Left ventricle myocardium inferior (tissue), 1 donor: ENCODE data around the gene RAB24. TPM values are rescaled to one million over a fixed set of nuclear protein-coding genes. Genes with fewer than 3 reads are reported as not detected.

ENCODE experiments used
- DNase-seq: peaks from one replicate; pipeline ENCODE4 v3.0.0-alpha.2; 2020
- H3K27ac ChIP-seq: fragments of 200-600 bp; replicated peaks from 2 replicates; pipeline ENCODE4 v1.8.0; 2021
- H3K27me3 ChIP-seq: fragments of 200-600 bp; 2 replicates; pipeline ENCODE4 v1.8.0; 2021; ENCODE audit warnings: low read depth
- H3K36me3 ChIP-seq: fragments of 200-600 bp; 2 replicates; pipeline ENCODE4 v1.8.0; 2021
- H3K4me1 ChIP-seq: fragments of 200-600 bp; 2 replicates; pipeline ENCODE4 v1.8.0; 2021
- H3K4me3 ChIP-seq: fragments of 200-600 bp; 2 replicates; pipeline ENCODE4 v1.8.0; 2021; ENCODE audit warnings: mild to moderate bottlenecking, moderate library complexity
- H3K9me3 ChIP-seq: fragments of 200-600 bp; replicated peaks from 2 replicates; pipeline ENCODE4 v1.8.0; 2021
- intact Hi-C: fragments of 100-400 bp; cut with micrococcal nuclease; formaldehyde crosslinking; loops from one replicate; pipeline ENCODE4 v1.11.0; 2022
- long read RNA-seq: library from polyadenylated mRNA; unstranded; transcript quantifications from one replicate; pipeline ENCODE4 v2.0.0, GENCODE V29; 2021
- total RNA-seq: library from RNA; stranded (reverse); fragmentation: NEBNext Ultra II Directional; extraction: Animal tissue kit (Norgen Biotek cat#: 25700); gene quantifications from one replicate; pipeline ENCODE4 v1.2.1, GENCODE V29; 2021
- TF ChIP-seq, protein P1 (sequence below): fragments of 200-600 bp; IDR thresholded peaks from 2 replicates; pipeline ENCODE4 v1.8.0; 2021; ENCODE audit warnings: antibody characterized with exemption, mild to moderate bottlenecking, borderline replicate concordance
- donor health status: DM: no; HTN: yes; CAD: no; lungs with severe emphysema.

RAB24 gene
- 25.3 TPM for total RNA-seq
- long read RNA-seq, transcript RAB24-206 (7 exons, 1,820 nt) = minor isoform, 6 of 29 reads
- long read RNA-seq, transcript RAB24-201 (8 exons, 1,311 nt) = major isoform, 17 of 29 reads
- long read RNA-seq, partial matches to known transcripts = 0 of 29 reads
- long read RNA-seq, other reads (novel, unspliced or antisense) = 3 of 29 reads

DNA sequence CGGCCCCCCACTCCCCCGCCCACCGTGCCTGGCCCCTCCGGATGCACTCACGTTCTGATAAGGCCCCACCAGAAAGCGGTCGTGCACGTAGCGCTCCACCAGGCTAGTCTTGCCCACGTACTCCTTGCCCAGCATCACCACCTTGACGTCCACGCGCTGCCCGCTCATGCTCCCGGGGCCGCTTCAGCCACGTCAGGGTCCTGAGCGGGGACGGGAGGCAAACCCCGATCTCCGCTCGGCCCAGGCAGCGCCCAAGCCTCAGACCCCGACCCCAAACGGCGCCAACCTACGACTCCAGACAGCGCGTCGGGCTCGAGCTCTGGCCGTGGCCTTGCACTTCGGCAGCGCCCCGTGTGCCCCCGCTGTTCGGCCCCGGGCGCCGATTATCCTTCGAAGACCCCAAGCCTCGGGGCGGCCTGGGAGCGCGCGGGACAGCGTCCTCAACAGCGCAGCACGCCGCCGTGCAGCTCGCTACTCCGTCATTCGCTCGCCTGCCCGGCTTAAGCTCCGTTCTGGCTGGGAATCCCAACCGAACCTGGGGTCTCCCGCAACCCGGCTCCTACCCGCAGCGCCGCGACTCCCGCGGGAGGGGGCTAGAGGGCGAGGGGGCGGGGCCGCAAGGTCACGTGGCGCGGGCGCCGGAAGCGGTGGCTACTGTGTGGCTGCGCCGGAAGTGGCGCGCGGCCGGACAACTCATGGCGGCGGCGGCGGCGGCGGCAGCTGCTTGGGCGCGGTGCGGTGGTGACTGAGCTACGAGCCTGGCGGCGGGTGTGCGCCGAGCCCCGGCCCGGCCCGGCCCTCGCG, at the start of gene RAB24, which contains the start of gene PRELID1:
TSS of gene RAB24 (minus strand) at position 599 of the 804 bp plus-strand sequence. CDS start at position 168, 431 bp downstream.
TSS of gene PRELID1 (plus strand) at position 679 of the 804 bp plus-strand sequence. CDS start 187 bp downstream, outside the sequence.
- TF ChIP-seq, protein P1, sequence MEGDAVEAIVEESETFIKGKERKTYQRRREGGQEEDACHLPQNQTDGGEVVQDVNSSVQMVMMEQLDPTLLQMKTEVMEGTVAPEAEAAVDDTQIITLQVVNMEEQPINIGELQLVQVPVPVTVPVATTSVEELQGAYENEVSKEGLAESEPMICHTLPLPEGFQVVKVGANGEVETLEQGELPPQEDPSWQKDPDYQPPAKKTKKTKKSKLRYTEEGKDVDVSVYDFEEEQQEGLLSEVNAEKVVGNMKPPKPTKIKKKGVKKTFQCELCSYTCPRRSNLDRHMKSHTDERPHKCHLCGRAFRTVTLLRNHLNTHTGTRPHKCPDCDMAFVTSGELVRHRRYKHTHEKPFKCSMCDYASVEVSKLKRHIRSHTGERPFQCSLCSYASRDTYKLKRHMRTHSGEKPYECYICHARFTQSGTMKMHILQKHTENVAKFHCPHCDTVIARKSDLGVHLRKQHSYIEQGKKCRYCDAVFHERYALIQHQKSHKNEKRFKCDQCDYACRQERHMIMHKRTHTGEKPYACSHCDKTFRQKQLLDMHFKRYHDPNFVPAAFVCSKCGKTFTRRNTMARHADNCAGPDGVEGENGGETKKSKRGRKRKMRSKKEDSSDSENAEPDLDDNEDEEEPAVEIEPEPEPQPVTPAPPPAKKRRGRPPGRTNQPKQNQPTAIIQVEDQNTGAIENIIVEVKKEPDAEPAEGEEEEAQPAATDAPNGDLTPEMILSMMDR = peak; percentile 32
- no peaks in the 10 kb centered on the region for H3K27me3 ChIP-seq
- no peaks in the 10 kb centered on the region for H3K9me3 ChIP-seq
- H3K4me1 ChIP-seq = peaks cover 65% of the 10 kb centered on the region
- H3K4me3 ChIP-seq = peak within 1 kb of the TSS; percentile 97
- intact Hi-C loops = no loop called here
- DNase-seq = peak; percentile 92
- peak within 1 kb of the TSS; percentile 93 for H3K27ac ChIP-seq
- H3K36me3 ChIP-seq = peaks cover 30% of the 10 kb centered on the region

DNA sequence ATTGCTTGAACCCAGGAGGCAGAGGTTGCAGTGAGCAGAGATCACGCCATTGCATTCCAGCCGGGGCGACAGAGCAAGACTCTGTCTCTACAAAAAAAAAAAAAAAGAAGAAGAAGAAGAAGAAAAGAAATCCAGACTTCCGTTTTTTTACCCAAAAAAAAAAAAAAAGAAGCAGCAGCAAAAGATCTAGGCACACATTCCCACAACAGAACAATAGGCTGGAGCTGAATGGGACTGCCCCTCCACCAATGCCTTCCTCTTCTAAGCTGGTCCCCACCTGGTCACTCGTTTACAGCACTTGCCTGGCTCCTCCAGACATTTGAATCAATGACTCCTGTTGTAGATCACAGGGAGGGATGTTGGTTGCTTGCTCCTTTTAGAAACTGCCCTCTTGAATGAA, 49.6 kb upstream of the RAB24 start:
- Histone ChIP-seq H3K27me3 (peaks cover 4% of the 10 kb centered on the region), H3K36me3 (peaks cover 12% of the 10 kb centered on the region), H3K4me1 (peaks cover 40% of the 10 kb centered on the region), H3K27ac (no peak overlapping the region), H3K9me3 (no peaks in the 10 kb centered on the region), H3K4me3 (no peak overlapping the region)
- intact Hi-C loops = no loop called here
- TF ChIP-seq, protein P1 = no peak
- DNase-seq = no peak

- DNase-seq = peak; percentile 93
- H3K27me3 ChIP-seq = no peaks in the 10 kb centered on the region
- H3K4me1 ChIP-seq = peaks cover 42% of the 10 kb centered on the region
- no peaks in the 10 kb centered on the region for H3K9me3 ChIP-seq
- peaks cover 24% of the 10 kb centered on the region for H3K36me3 ChIP-seq
- H3K27ac ChIP-seq = peak within 1 kb of the TSS; percentile 98
- intact Hi-C loops = no loop called here
- H3K4me3 ChIP-seq = peak within 1 kb of the TSS; percentile 100
- TF ChIP-seq, protein P1 = no peak
These were observed 48.1 kb upstream of the RAB24 start, which contains the start of gene LMAN2 for GRCh38 chr5:177351392-177352329. Gene LMAN2, minus strand, starts transcription at chr5:177351668. Its CDS starts 21 bp downstream, at chr5:177351647.

- intact Hi-C loops = no loop called here
- Histone ChIP-seq H3K27me3 (no peaks in the 10 kb centered on the region), H3K4me3 (peak overlapping the region; percentile 100), H3K27ac (peak overlapping the region; percentile 98), H3K9me3 (no peaks in the 10 kb centered on the region), H3K4me1 (peaks cover 44% of the 10 kb centered on the region), H3K36me3 (peaks cover 27% of the 10 kb centered on the region)
- TF ChIP-seq, protein P1 = no peak
- no peak for DNase-seq
These were observed 47.4 kb upstream of the RAB24 start for GRCh38 chr5:177350776-177351391.
